ENCODE data around the gene IRS2.

Gene IRS2

DNA sequence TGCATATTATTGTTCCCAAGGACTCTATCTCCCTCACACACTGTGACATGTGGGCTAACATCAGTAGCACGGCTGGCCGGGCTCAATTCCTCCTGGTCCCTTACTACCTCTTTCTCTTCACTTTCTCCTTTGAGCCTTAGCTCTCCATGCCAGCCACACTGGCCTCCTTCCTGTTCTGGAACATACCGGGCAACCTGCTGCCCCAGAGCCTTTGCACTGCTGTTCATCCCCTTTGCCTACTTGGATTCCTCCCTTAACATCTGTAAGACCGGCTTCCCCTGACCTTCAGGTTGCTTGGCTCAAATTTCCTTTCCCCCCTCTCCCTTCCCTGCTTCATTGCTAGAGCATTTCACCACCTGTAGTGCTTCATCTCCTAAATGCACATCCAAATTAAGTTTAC, 17.1 kb downstream of the IRS2 start:
- intact Hi-C loops (cut with DNase I; ENCODE audit: low total_unique reads): no loop called here
- no peak overlapping the region for H3K4me3 ChIP-seq
- peaks cover 0 to 36% (median 23%) of the 10 kb centered on the region in 3 donors for H3K36me3 ChIP-seq
- TF ChIP-seq CTCF (IDR thresholded peaks at IDR 0.05): no peak
- peaks cover 0 to 76% (median 28%) of the 10 kb centered on the region in 4 donors for H3K4me1 ChIP-seq
- no peak for DNase-seq
- H3K27me3 ChIP-seq: no peaks in the 10 kb centered on the region
- no peak overlapping the region for H3K27ac ChIP-seq
- no peaks in the 10 kb centered on the region for H3K9me3 ChIP-seq

DNA sequence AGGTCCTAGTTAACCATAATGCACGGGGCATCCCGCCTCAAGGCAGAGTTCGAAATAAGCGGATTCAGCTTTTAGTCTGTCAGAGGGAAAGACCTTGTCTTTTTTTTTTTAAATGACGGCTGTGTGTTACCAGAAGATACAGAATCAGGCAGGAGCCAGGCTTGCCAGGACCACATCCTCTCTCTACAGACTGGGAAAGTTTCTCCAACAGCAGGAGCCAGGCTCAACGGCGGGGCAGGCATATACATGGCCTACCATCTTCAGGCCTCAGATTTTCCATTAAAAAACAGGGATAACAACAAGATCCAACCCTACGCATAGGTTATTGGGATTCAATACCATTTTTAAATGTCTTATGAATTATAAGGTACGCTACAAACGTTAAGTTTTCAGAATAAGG, 17.8 kb downstream of the IRS2 start:
- Histone ChIP-seq H3K4me1 (peaks cover 0 to 74% (median 31%) of the 10 kb centered on the region in 4 donors), H3K4me3 (no peak overlapping the region), H3K27me3 (no peaks in the 10 kb centered on the region), H3K36me3 (peaks cover 0 to 41% (median 23%) of the 10 kb centered on the region in 3 donors), H3K27ac (no peak overlapping the region), H3K9me3 (no peaks in the 10 kb centered on the region)
- DNase-seq: no peak
- intact Hi-C loops (cut with DNase I; ENCODE audit: low total_unique reads): no loop called here
- no peak for TF ChIP-seq CTCF (IDR thresholded peaks at IDR 0.05)

- intact Hi-C loops (cut with DNase I; ENCODE audit: low total_unique reads): no loop called here
- Histone ChIP-seq H3K9me3 (no peaks in the 10 kb centered on the region), H3K27ac (no peak overlapping the region), H3K4me3 (no peak overlapping the region), H3K27me3 (no peaks in the 10 kb centered on the region), H3K4me1 (peaks cover 0 to 72% (median 31%) of the 10 kb centered on the region in 4 donors), H3K36me3 (peaks cover 0 to 41% (median 23%) of the 10 kb centered on the region in 3 donors)
- TF ChIP-seq CTCF (IDR thresholded peaks at IDR 0.05): no peak
- DNase-seq: no peak
Measured at GRCh38 chr13:109768176-109768575, 18.2 kb downstream of the IRS2 start.

DNA sequence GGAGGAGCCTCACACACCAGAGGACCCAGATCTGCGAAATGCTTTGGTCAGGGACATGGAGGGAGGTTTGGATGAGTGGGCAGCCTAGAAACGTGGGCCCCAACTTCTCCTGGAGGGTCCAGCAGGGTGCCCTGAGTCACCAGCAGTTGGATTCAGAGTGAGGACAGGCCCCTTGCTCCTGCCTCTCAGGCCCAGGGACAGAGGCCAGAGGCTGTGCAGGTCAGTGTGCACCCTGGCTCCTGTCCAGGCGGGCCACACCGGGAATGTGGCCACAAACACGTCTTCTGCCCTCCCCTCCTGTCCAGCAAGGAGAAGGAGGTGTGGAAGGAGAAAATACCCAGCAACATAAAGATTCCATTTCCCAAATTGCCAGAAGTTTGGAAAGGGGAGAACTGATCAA, 19.4 kb downstream of the IRS2 start:
- Histone ChIP-seq H3K4me3 (no peak overlapping the region), H3K9me3 (no peaks in the 10 kb centered on the region), H3K27ac (no peak overlapping the region), H3K27me3 (no peaks in the 10 kb centered on the region), H3K36me3 (peaks cover 0 to 42% (median 19%) of the 10 kb centered on the region in 3 donors), H3K4me1 (peaks cover 0 to 78% (median 29%) of the 10 kb centered on the region in 4 donors)
- intact Hi-C loops (cut with DNase I; ENCODE audit: low total_unique reads): no loop called here
- TF ChIP-seq CTCF (IDR thresholded peaks at IDR 0.05): no peak
- DNase-seq: no peak

DNA sequence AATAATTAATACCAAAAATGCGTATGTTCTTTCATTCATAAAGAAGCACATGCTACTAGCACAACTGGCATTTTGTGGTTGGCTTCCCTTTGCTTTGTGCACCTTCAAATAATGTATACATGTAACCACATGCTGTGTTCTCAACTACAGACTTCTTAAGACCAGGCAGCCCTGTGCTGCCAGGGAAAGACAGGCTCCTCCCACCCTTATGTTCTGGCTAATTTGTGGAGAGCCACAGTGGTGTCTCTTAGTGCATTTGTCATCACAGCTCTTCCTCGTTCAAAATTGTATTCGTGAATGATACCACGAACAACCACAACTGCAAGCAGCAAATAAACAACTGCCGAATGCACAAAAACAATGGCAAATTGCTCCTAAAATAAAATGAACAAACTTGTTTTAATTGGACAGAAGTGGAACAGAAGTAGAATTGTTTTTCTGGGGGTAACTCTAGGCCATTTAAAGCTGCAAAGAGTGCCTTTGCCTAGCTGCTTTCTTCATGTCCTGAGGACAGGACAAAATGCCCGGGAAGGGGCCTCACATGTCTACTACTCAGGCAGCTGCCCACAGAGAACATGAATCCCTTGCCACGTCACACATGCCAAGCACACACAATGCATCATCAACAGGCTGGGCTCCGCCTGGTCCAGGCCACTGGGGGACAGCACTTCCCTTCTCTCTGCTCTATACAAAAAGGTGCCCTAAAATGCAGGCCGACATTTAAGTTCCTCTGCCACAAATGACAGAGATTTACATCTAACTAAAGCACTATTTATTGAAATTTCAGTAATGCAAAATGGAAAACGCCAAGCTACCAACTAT, 21.7 kb downstream of the IRS2 start:
- H3K4me1 ChIP-seq: peaks cover 0 to 68% (median 23%) of the 10 kb centered on the region in 4 donors

More for the DNA sequence above, 21.7 kb downstream of the IRS2 start:
- intact Hi-C loops (cut with DNase I; ENCODE audit: low total_unique reads): no loop called here
- no peak for TF ChIP-seq CTCF (IDR thresholded peaks at IDR 0.05)
- no peak overlapping the region for H3K4me3 ChIP-seq
- no peaks in the 10 kb centered on the region for H3K9me3 ChIP-seq
- H3K27me3 ChIP-seq: no peaks in the 10 kb centered on the region
- DNase-seq: no peak
- no peak overlapping the region for H3K27ac ChIP-seq
- peaks cover 0 to 40% (median 9%) of the 10 kb centered on the region in 3 donors for H3K36me3 ChIP-seq

All from tibial artery (tissue), 4 donors.